Natural killer cell (primary cell): ENCODE measurements around the gene PCED1B. TPM values are rescaled to one million over a fixed set of nuclear protein-coding genes. Genes with fewer than 3 reads are reported as not detected.

ENCODE experiments used
- ATAC-seq, 3 donors: fragments of 150-1000 bp in 2 of 3; fragments of 200-7000 bp in 1 of 3; cut with Tn5 transposase; 1 replicate in 1 of 3; 2 replicates in 2 of 3; pipeline ENCODE4 v1.10.0; 2021; ENCODE audit warnings: mild to moderate bottlenecking in 2 of 3, moderate library complexity in 2 of 3
- DNase-seq, 2 donors: peaks; one replicate each; pipeline versions ENCODE4 v3.0.0 to v3.0.0-alpha.2; 2013 to 2021; ENCODE audit warnings: mixed read lengths in 1 of 2
- H3K27ac ChIP-seq: one replicate; pipeline ENCODE4 v1.5.1; 2013; ENCODE audit warnings: mild to moderate bottlenecking, low read length
- H3K27me3 ChIP-seq: one replicate; pipeline ENCODE4 v1.6.1; 2013; ENCODE audit warnings: low read length; ENCODE audit not compliant: control insufficient read depth, insufficient read depth
- H3K36me3 ChIP-seq: one replicate; pipeline ENCODE4 v1.6.1; 2013; ENCODE audit warnings: low read length; ENCODE audit not compliant: control insufficient read depth, insufficient read depth
- H3K4me1 ChIP-seq: one replicate; pipeline ENCODE4 v1.6.1; 2013; ENCODE audit warnings: low read length; ENCODE audit not compliant: control insufficient read depth, insufficient read depth
- H3K4me3 ChIP-seq: one replicate; pipeline ENCODE4 v1.5.1; 2013; ENCODE audit warnings: low read length
- H3K9me3 ChIP-seq: one replicate; pipeline ENCODE4 v1.6.1; 2013; ENCODE audit warnings: low read length; ENCODE audit not compliant: control insufficient read depth, insufficient read depth
- H3K27ac Mint-ChIP-seq, 2 donors: one replicate each; pipeline ENCODE4 v1.8.0; 2022; ENCODE audit warnings: mild to moderate bottlenecking in 2 of 2, mixed read lengths in 2 of 2, moderate library complexity in 1 of 2
- H3K27me3 Mint-ChIP-seq, 2 donors: one replicate each; pipeline ENCODE4 v1.8.0; 2022; ENCODE audit warnings: low read depth in 2 of 2, mixed read lengths in 2 of 2
- H3K36me3 Mint-ChIP-seq: one replicate; pipeline ENCODE4 v1.8.0; 2022; ENCODE audit warnings: mixed read lengths
- H3K4me1 Mint-ChIP-seq, 2 donors: one replicate each; pipeline ENCODE4 v1.8.0; 2022; ENCODE audit warnings: mixed read lengths in 2 of 2
- H3K4me3 Mint-ChIP-seq: one replicate; pipeline ENCODE4 v1.8.0; 2022; ENCODE audit warnings: mild to moderate bottlenecking, moderate library complexity, mixed read lengths
- H3K9me3 Mint-ChIP-seq, 2 donors: one replicate each; pipeline ENCODE4 v1.8.0; 2022; ENCODE audit warnings: mixed read lengths in 2 of 2
- WGBS: methylation state at CpG from one replicate; pipeline ENCODE4 v1.1.7; 2013; ENCODE audit warnings: missing lambda C conversion rate; ENCODE audit not compliant: insufficient coverage; 5-methylcytosine and 5-hydroxymethylcytosine counted together
- intact Hi-C: fragments of 100-400 bp; cut with micrococcal nuclease; formaldehyde crosslinking; loops from one replicate; pipeline ENCODE4 v1.14.2; 2022
- total RNA-seq, 4 donors: library from RNA; stranded (reverse); fragments of 120-200 nt in 1 of 4; gene quantifications; one replicate each; pipeline versions ENCODE4 v1.2.3 to v1.2.4, GENCODE V29; 2013 to 2022
- TF ChIP-seq, protein P1 (sequence below): fragments of 200-600 bp; IDR thresholded peaks from one replicate; pipeline ENCODE4 v1.8.0; 2022; ENCODE audit warnings: antibody characterized with exemption

Gene PCED1B
- total RNA-seq, 3 donors from 2014 or later (not counting 1 experiment from before 2014, with no cell fraction given) = 30.2 to 35.9 (median 33.3) TPM

DNA sequence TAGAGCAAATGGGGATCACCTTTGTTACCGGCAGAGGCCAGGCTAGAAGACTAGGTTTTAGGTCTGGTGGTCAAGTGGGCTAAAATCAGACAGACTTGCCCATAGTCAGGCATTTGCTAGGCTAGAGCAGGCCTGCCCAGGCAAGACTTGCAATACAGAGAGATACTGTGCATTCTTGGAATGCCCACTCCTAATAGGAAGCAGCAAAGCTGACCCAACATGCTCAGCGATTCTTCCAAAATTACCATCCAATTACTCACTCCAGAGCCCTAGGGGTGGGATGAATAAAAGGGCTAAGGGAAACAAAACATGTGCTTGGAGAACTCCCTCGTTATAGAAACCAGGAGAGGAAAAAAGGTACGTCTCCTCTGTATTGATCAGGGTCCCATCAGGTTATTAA lies 188.2 kb downstream of the PCED1B start:
- Mint-ChIP-seq H3K27me3 (no peaks in the 10 kb centered on the region), H3K9me3 (no peaks in the 10 kb centered on the region), H3K4me1 (peaks cover 43 to 55% of the 10 kb centered on the region in 2 donors), H3K27ac (no peak overlapping the region), H3K4me3 (no peak overlapping the region), H3K36me3 (no peaks in the 10 kb centered on the region)
- H3K27ac ChIP-seq = no peak overlapping the region
- no peaks in the 10 kb centered on the region for H3K27me3 ChIP-seq
- intact Hi-C loops = no loop called here
- no peak overlapping the region for H3K4me3 ChIP-seq
- no peak for DNase-seq
- WGBS = 95% methylated on average over 3 of the region's 4 CpGs
- peaks cover 14% of the 10 kb centered on the region for H3K4me1 ChIP-seq
- TF ChIP-seq, protein P1, sequence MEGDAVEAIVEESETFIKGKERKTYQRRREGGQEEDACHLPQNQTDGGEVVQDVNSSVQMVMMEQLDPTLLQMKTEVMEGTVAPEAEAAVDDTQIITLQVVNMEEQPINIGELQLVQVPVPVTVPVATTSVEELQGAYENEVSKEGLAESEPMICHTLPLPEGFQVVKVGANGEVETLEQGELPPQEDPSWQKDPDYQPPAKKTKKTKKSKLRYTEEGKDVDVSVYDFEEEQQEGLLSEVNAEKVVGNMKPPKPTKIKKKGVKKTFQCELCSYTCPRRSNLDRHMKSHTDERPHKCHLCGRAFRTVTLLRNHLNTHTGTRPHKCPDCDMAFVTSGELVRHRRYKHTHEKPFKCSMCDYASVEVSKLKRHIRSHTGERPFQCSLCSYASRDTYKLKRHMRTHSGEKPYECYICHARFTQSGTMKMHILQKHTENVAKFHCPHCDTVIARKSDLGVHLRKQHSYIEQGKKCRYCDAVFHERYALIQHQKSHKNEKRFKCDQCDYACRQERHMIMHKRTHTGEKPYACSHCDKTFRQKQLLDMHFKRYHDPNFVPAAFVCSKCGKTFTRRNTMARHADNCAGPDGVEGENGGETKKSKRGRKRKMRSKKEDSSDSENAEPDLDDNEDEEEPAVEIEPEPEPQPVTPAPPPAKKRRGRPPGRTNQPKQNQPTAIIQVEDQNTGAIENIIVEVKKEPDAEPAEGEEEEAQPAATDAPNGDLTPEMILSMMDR = no peak
- H3K9me3 ChIP-seq = no peaks in the 10 kb centered on the region
- ATAC-seq = no peak
- H3K36me3 ChIP-seq = no peaks in the 10 kb centered on the region

DNA sequence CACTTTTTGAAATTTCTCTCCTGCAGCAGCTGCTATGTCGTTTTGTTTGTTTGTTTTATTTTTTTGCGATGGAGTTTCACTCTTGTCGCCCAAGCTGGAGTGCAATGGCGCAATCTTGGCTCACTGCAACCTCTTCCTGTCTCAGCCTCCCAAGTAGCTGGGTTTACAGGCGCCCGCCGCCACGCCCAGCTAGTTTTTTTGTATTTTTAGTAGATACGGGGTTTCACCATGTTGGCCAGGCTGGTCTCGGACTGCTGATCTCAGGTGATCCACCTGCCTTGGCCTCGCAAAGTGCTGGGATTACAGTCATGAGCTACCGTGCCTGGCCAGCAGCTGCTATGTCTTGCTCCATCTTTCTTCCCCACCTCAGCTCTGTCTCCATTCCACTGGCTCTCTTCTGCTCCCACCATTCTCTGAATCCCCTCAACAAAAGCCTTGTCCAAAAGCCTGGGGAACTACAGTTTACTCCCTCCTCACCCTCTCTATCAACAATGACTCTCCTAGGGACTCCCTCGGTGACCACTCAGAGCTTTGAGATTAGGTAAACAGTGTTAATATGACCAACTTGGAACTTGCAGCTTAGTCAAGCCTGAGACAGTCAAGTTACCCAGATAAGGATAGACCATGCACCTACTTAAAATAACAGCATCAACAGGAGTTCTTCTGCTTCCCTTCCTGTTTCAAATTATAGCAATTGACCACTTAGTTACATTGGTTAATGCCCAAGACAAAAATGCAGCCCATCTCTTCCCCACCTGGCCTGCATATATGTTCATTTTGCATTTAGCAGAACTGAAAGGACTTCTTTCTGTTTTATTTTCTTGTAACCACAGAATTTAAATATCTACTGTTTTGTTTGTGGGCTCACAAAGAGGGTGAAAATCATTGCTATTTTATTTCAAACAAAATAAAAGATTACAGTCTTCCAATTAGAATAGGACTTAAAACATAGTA lies 189.4 kb downstream of the PCED1B start:
- Histone ChIP-seq H3K4me1 (peaks cover 14% of the 10 kb centered on the region), H3K27me3 (no peaks in the 10 kb centered on the region), H3K9me3 (no peaks in the 10 kb centered on the region), H3K36me3 (no peaks in the 10 kb centered on the region), H3K27ac (no peak overlapping the region), H3K4me3 (no peak overlapping the region)
- intact Hi-C loops = no loop called here
- TF ChIP-seq, protein P1 = no peak
- no peaks in the 10 kb centered on the region for H3K36me3 Mint-ChIP-seq
- no peak for ATAC-seq
- DNase-seq = no peak
- peaks cover 42 to 55% of the 10 kb centered on the region in 2 donors for H3K4me1 Mint-ChIP-seq
- no peak overlapping the region for H3K4me3 Mint-ChIP-seq
- H3K27ac Mint-ChIP-seq = no peak overlapping the region
- peaks cover 0 to 4% of the 10 kb centered on the region in 2 donors for H3K27me3 Mint-ChIP-seq
- 86% methylated on average over 13 of the region's 13 CpGs for WGBS
- no peaks in the 10 kb centered on the region for H3K9me3 Mint-ChIP-seq

DNA sequence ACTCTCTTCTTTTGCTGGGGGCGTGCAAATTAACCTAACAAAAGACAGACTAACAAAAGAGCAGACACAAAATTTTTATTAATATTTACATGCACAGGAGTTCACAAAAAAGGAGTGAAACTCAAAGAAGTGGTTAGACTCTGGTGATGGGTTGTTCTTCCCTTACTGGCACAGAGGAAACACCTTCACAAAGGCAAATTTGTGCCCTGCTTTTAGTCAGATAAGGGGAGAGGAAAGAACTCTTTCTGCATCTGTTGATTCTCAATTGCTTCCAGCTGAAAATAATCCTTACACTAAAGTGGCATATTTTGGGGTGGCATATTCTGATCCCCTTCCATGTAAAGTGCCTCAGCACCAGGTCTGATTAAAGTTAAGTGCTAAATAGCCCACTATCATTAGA lies 190.5 kb downstream of the PCED1B start:
- WGBS = no CpG with 5 or more reads among the region's 1 CpG
- intact Hi-C loops = no loop called here
- H3K9me3 Mint-ChIP-seq = no peaks in the 10 kb centered on the region
- DNase-seq (no peak), ATAC-seq (no peak)
- Histone ChIP-seq H3K36me3 (no peaks in the 10 kb centered on the region), H3K27ac (no peak overlapping the region), H3K4me1 (peaks cover 12% of the 10 kb centered on the region), H3K9me3 (no peaks in the 10 kb centered on the region), H3K4me3 (no peak overlapping the region), H3K27me3 (no peaks in the 10 kb centered on the region)
- no peaks in the 10 kb centered on the region for H3K36me3 Mint-ChIP-seq
- H3K4me1 Mint-ChIP-seq = peaks cover 34 to 48% of the 10 kb centered on the region in 2 donors
- H3K4me3 Mint-ChIP-seq = no peak overlapping the region
- no peak overlapping the region for H3K27ac Mint-ChIP-seq
- TF ChIP-seq, protein P1 = no peak
- H3K27me3 Mint-ChIP-seq = peaks cover 0 to 4% of the 10 kb centered on the region in 2 donors
